HEK293T (cell line): Measurements from ENCODE around the gene ANGPTL7.

ENCODE experiments used
- ELF4 ChIP-seq: fragments of 450-650 bp; IDR thresholded peaks from 2 replicates; pipeline ENCODE4 v1.6.1; 2017; ENCODE audit warnings: antibody characterized with exemption
- FOXK2 ChIP-seq: fragments of 450-650 bp; IDR thresholded peaks from 2 replicates; pipeline ENCODE4 v1.6.1; 2016; ENCODE audit warnings: mild to moderate bottlenecking
- FOXM1 ChIP-seq: fragments of 450-650 bp; IDR thresholded peaks from 2 replicates; pipeline ENCODE4 v1.6.1; 2017; ENCODE audit warnings: mild to moderate bottlenecking, borderline replicate concordance
- HDGF ChIP-seq: fragments of 450-650 bp; IDR thresholded peaks from 2 replicates; pipeline ENCODE4 v1.6.1; 2017; ENCODE audit warnings: antibody characterized with exemption, borderline replicate concordance
- SP1 ChIP-seq: fragments of 450-650 bp; IDR thresholded peaks from 2 replicates; pipeline ENCODE4 v1.6.1; 2017
- SUZ12 ChIP-seq: fragments of 450-650 bp; IDR thresholded peaks from 2 replicates; pipeline ENCODE4 v1.6.1; 2016; ENCODE audit warnings: mild to moderate bottlenecking
- ZNF384 ChIP-seq: fragments of 450-650 bp; IDR thresholded peaks from 2 replicates; pipeline ENCODE4 v1.6.1; 2016

GRCh38 chr1:11157867-11158266 lies 31.3 kb upstream of the ANGPTL7 start:
- TF ChIP-seq SP1 (no peak), SUZ12 (no peak), HDGF (no peak), ZNF384 (no peak), FOXK2 (no peak), ELF4 (no peak), FOXM1 (no peak)
